HCT116 (cell line): Measurements from ENCODE around the gene HNRNPUL2. TPM values are rescaled to one million over a fixed set of nuclear protein-coding genes. Genes with fewer than 3 reads are reported as not detected.

ENCODE experiments used
- ATAC-seq: fragments of 200-7000 bp; cut with Tn5 transposase; 2 replicates; pipeline ENCODE4 v1.9.1; 2020; ENCODE audit warnings: mild to moderate bottlenecking, moderate library complexity
- BruUV-seq: library from RNA; stranded (reverse); fragments of 400-500 nt; replicated peaks from 2 replicates; lab custom pipeline; 2021; lab: Mats Ljungman, UMichigan
- CTCF ChIA-PET: fragments of 300-600 bp; sonication (Branson Sonifier 250); formaldehyde crosslinking; loops from one replicate; lab custom pipeline; 2021; ENCODE audit warnings: antibody characterized with exemption; lab: Charles Lee
- POLR2A ChIA-PET: fragments of 300-600, 350-600 bp; sonication (Branson Sonifier 250); formaldehyde crosslinking; loops from one replicate; lab custom pipeline; 2021; ENCODE audit warnings: antibody characterized with exemption; lab: Charles Lee
- RAD21 ChIA-PET, 2 experiments: fragments of 300-600 bp; sonication (Branson Sonifier 250); formaldehyde crosslinking; loops; one replicate each; lab custom pipeline; 2023; ENCODE audit warnings: low total read pairs in 2 of 2; ENCODE audit not compliant: uncharacterized antibody in 2 of 2, unreplicated experiment in 2 of 2, low non-redundant PET in 1 of 2; lab: Charles Lee
- DNase-seq: peaks from one replicate; pipeline ENCODE4 v3.0.0-alpha.2; 2010; ENCODE audit warnings: low read depth, low spot score
- H2AFZ ChIP-seq: fragments of 200-600 bp; shearing (Covaris generic), sonication (generic); 2 replicates; pipeline ENCODE4 v1.6.1; 2017; ENCODE audit warnings: low read depth, mixed run types, mixed read lengths, antibody characterized with exemption, low read length; ENCODE audit not compliant: poor library complexity, severe bottlenecking
- H3K27ac ChIP-seq: 2 replicates; pipeline ENCODE4 v1.5.1; 2012; ENCODE audit warnings: low read depth, low read length
- H3K27me3 ChIP-seq: fragments of 200-600 bp; sonication (generic); 2 replicates; pipeline ENCODE4 v1.6.1; 2016; ENCODE audit warnings: mixed run types, low read length, mixed read lengths; ENCODE audit not compliant: insufficient read depth
- H3K36me3 ChIP-seq, 2 experiments: fragments of 200-500 bp in 1 of 2; fragments of 200-600 bp in 1 of 2; sonication (Bioruptor generic) in 1 of 2; sonication (generic) in 1 of 2; 2 replicates each; pipeline versions ENCODE4 v1.5.1 to v1.6.1; 2014 to 2016; ENCODE audit warnings: low read length in 2 of 2, inconsistent platforms in 1 of 2, mixed read lengths in 1 of 2, mixed run types in 1 of 2; ENCODE audit not compliant: insufficient read depth in 2 of 2, control insufficient read depth in 1 of 2
- H3K4me1 ChIP-seq, 2 experiments: fragments of 200-600 bp in 1 of 2; sonication (generic) in 1 of 2; 2 replicates each; pipeline versions ENCODE4 v1.5.1 to v1.6.1; 2012 to 2017; ENCODE audit warnings: low read length in 2 of 2, inconsistent platforms in 1 of 2, mild to moderate bottlenecking in 1 of 2, mixed read lengths in 1 of 2, mixed run types in 1 of 2, moderate library complexity in 1 of 2; ENCODE audit not compliant: insufficient read depth in 2 of 2, control insufficient read depth in 1 of 2
- H3K4me2 ChIP-seq: fragments of 200-600 bp; sonication (generic); 2 replicates; pipeline ENCODE4 v1.6.1; 2017; ENCODE audit warnings: mixed run types, low read length, mixed read lengths
- H3K4me3 ChIP-seq, 2 experiments: fragments of 200-600 bp in 1 of 2; sonication (generic) in 1 of 2; replicated peaks in 1 of 2; 2 replicates each; pipeline ENCODE4 v1.5.1; 2011 to 2016; ENCODE audit warnings: low read length in 2 of 2, control low read depth in 1 of 2, low read depth in 1 of 2, mild to moderate bottlenecking in 1 of 2, mixed read lengths in 1 of 2, mixed run types in 1 of 2
- H3K79me2 ChIP-seq: fragments of 200-600 bp; sonication (generic); 2 replicates; pipeline ENCODE4 v1.6.1; 2017; ENCODE audit warnings: mild to moderate bottlenecking, mixed run types, low read length, moderate library complexity, mixed read lengths; ENCODE audit not compliant: insufficient read depth
- H3K9ac ChIP-seq: fragments of 200-600 bp; sonication (generic); 2 replicates; pipeline ENCODE4 v1.6.1; 2016; ENCODE audit warnings: low read length, mixed read lengths
- H3K9me2 ChIP-seq: fragments of 200-600 bp; sonication (generic), shearing (Covaris generic); 2 replicates; pipeline ENCODE4 v1.6.1; 2017; ENCODE audit warnings: mixed run types, mild to moderate bottlenecking, moderate library complexity; ENCODE audit not compliant: insufficient read depth
- H3K9me3 ChIP-seq, 2 experiments: fragments of 200-500 bp in 1 of 2; fragments of 200-600 bp in 1 of 2; sonication (Bioruptor generic) in 1 of 2; sonication (generic) in 1 of 2; 2 replicates each; pipeline ENCODE4 v1.6.1; 2014 to 2017; ENCODE audit warnings: low read length in 2 of 2, mixed read lengths in 2 of 2, inconsistent platforms in 1 of 2, low read depth in 1 of 2, mild to moderate bottlenecking in 1 of 2, mixed run types in 1 of 2, moderate library complexity in 1 of 2; ENCODE audit not compliant: control insufficient read depth in 1 of 2, insufficient read depth in 1 of 2
- H4K20me1 ChIP-seq: fragments of 200-600 bp; sonication (generic), shearing (Covaris generic); 2 replicates; pipeline ENCODE4 v1.6.1; 2017; ENCODE audit warnings: mixed run types, mild to moderate bottlenecking, moderate library complexity; ENCODE audit not compliant: insufficient read depth
- CTCF ChIP-seq, 3 experiments: fragments of 200-600 bp in 1 of 3; sonication (generic) in 1 of 3; IDR thresholded peaks in 2 of 3; conservative IDR thresholded peaks in 1 of 3; 2 replicates each; pipeline ENCODE4 v1.5.1; 2012 to 2017; ENCODE audit warnings: low read depth in 2 of 3, low read length in 2 of 3, antibody characterized with exemption in 1 of 3, borderline replicate concordance in 1 of 3, control low read depth in 1 of 3, mild to moderate bottlenecking in 1 of 3, mixed read lengths in 1 of 3, mixed run types in 1 of 3, moderate library complexity in 1 of 3; ENCODE audit not compliant: insufficient read depth in 1 of 3
- EZH2phosphoT487 ChIP-seq: fragments of 200-600 bp; IDR thresholded peaks from 2 replicates; pipeline ENCODE4 v1.6.1; 2018; ENCODE audit warnings: antibody characterized with exemption, borderline replicate concordance
- SIN3A ChIP-seq: IDR thresholded peaks from 2 replicates; pipeline ENCODE4 v1.6.1; 2012; ENCODE audit warnings: low read depth
- SP1 ChIP-seq: IDR thresholded peaks from 2 replicates; pipeline ENCODE4 v1.6.1; 2012; ENCODE audit warnings: low read depth
- ZFX ChIP-seq: fragments of 450-650 bp; IDR thresholded peaks from 2 replicates; pipeline ENCODE4 v1.6.1; 2017
- intact Hi-C: fragments of 100-400 bp; cut with micrococcal nuclease; formaldehyde crosslinking; loops from 2 replicates; pipeline ENCODE4 v1.10.0; 2022
- total RNA-seq: library from RNA; stranded (reverse); gene quantifications from one replicate; pipeline ENCODE4 v1.2.1, GENCODE V29; 2021; ENCODE audit not compliant: unreplicated experiment

Gene HNRNPUL2
- total RNA-seq, 1 experiment from 2014 or later, result 45.8 TPM

DNA sequence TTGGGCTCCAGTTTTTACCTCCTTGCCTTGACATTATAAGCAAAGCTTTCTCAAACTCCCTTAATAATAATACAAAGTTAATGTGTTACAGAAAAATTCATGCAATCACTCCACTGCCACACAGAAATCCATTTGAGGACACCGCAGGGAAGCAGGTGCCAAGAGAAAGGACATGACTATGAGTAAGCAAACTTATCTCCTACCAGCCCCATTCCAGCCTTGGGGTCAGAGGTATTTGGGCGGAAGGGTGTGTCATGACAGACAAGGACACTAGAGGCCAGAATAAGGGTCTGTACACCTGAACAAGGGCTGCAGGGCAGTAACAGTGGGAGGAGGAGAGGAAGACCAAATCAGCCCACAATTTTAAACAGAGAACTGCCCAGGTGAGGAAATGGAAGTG is 13.9 kb downstream of the HNRNPUL2 start (continued):
- TF ChIP-seq CTCF (IDR thresholded peaks at IDR 0.05 in 2 of 3, conservative IDR thresholded peaks at IDR 0.05 in 1 of 3; ENCODE audit: borderline replicate concordance in 1 of 3, insufficient read depth in 1 of 3, low read depth in 2 of 3, low read length in 2 of 3) (no peak), SP1 (no peak), ZFX (no peak), EZH2phosphoT487 (no peak)

DNA sequence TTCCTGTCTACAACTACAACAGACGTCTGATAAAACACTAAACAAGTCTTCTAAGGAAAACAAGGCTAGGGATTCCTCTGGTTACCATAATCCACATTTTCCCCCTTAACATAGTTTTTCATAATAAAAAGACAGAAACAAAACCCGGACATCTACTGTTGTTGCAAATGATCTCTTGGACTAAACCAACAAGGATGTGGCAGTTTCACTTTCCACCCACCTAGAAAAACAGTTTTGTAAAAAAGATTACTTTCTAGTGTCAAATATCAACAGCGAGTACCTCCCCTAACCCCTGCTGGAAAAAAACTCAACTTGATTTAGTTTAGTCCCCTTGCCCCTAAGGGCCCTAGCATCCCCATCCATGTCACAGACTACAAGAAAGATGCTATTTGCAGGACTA is 14.4 kb downstream of the HNRNPUL2 start:
- Histone ChIP-seq H3K27ac (no peak overlapping the region), H2AFZ (no peak overlapping the region), H3K79me2 (peaks cover 45% of the 10 kb centered on the region), H3K36me3 (peaks cover 56 to 72% of the 10 kb centered on the region in 2 experiments), H3K9me3 (no peaks in the 10 kb centered on the region), H3K4me2 (no peak overlapping the region), H3K4me3 (no peak overlapping the region), H3K4me1 (no peaks in the 10 kb centered on the region), H3K9ac (no peak overlapping the region), H4K20me1 (no peaks in the 10 kb centered on the region)
- BruUV-seq, result no TSS peak
- ChIA-PET POLR2A (no interaction called here), CTCF (no interaction called here)
- ATAC-seq, result no peak
- intact Hi-C loops, result no loop called here
- DNase-seq, result no peak
- TF ChIP-seq EZH2phosphoT487, result no peak
- TF ChIP-seq, all 23 proteins: peak for 0
- H3K27me3 ChIP-seq, result no peaks in the 10 kb centered on the region
- H3K9me2 ChIP-seq, result no peaks in the 10 kb centered on the region
- RAD21 ChIA-PET, result no interaction called here

DNA sequence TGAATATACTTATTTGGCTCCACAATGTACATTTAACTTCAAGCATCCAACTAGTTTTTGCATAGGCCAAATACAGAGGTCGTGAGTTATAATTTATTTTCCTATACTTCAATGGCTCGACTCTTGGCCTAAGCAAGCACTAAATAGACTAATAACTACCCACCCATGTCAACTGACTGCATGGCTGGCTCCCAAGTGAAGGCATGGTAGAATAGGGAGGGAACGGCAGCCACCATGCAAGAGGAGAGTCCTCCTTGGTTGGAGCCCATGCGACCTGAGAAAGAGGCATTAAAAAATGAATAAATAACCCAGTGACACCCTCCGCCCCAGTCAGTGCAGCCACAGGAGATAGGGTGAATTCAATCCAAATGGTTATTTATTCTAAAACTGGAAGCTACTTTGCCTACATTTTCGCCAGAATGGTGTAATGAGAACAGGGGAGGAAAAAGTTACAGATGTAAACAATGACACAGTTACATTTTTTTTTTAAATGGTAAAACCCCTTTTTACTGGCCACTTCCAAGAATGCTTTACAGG is 14.9 kb downstream of the HNRNPUL2 start:
- DNase-seq, result no peak
- no peaks in the 10 kb centered on the region for H3K27me3 ChIP-seq
- H4K20me1 ChIP-seq, result no peaks in the 10 kb centered on the region
- intact Hi-C loops, result no loop called here
- peaks cover 51 to 68% of the 10 kb centered on the region in 2 experiments for H3K36me3 ChIP-seq
- H3K4me3 ChIP-seq, result no peak overlapping the region
- H3K79me2 ChIP-seq, result peaks cover 40% of the 10 kb centered on the region
- H3K4me2 ChIP-seq, result no peak overlapping the region
- H3K9me2 ChIP-seq, result no peaks in the 10 kb centered on the region
- CTCF ChIA-PET, result no interaction called here
- H3K4me1 ChIP-seq, result no peaks in the 10 kb centered on the region
- ATAC-seq, result no peak
- no peak overlapping the region for H2AFZ ChIP-seq
- no peak overlapping the region for H3K27ac ChIP-seq
- TF ChIP-seq CTCF (IDR thresholded peaks at IDR 0.05 in 2 of 3, conservative IDR thresholded peaks at IDR 0.05 in 1 of 3; ENCODE audit: borderline replicate concordance in 1 of 3, insufficient read depth in 1 of 3, low read depth in 2 of 3, low read length in 2 of 3) (no peak), SIN3A (no peak)
- POLR2A ChIA-PET, result no interaction called here
- H3K9ac ChIP-seq, result no peak overlapping the region
- RAD21 ChIA-PET, result no interaction called here
- BruUV-seq, result no TSS peak
- no peaks in the 10 kb centered on the region for H3K9me3 ChIP-seq
